ENCODE data around the gene NCAPD2. TPM values are rescaled to one million over a fixed set of nuclear protein-coding genes. Genes with fewer than 3 reads are reported as not detected.

NCAPD2 gene
- total RNA-seq, 2 experiments from 2014 or later, result 195 to 196 TPM

- intact Hi-C loops (cut with micrococcal nuclease), result no loop called here
- no peaks in the 10 kb centered on the region for H3K9me3 Mint-ChIP-seq
- no peak for DNase-seq
- peak overlapping the region; percentile 50 for H3K27ac Mint-ChIP-seq
- ChIA-PET POLR2A (interaction anchor here (0.6 to 1.4 kb wide), 7 partner anchors 8 to 27 kb away, joined by 3 to 6 read pairs (median 3); no protein-coding TSS in a partner anchor), CTCF (interaction anchor here (0.7 to 3.0 kb wide), 20 partner anchors 8 to 203 kb away, joined by 3 to 11 read pairs (median 4); partner anchors contain the start of gene PTMS)
- H3K4me3 Mint-ChIP-seq, result no peak overlapping the region
- peaks cover 49% of the 10 kb centered on the region for H3K4me1 Mint-ChIP-seq (ENCODE audit: low read depth)
- H3K36me3 Mint-ChIP-seq (ENCODE audit: low read depth), result peaks cover 67% of the 10 kb centered on the region
- no peaks in the 10 kb centered on the region for H3K27me3 Mint-ChIP-seq
- ATAC-seq, result no peak
- TF ChIP-seq CTCF (IDR thresholded peaks at IDR 0.05), result no peak
Measured at GRCh38 chr12:6562881-6563280, 69.0 kb downstream of the NCAPD2 start.

- ATAC-seq, result peak; percentile 33
- peak; percentile 85 for DNase-seq
- H3K36me3 Mint-ChIP-seq (ENCODE audit: low read depth), result peaks cover 72% of the 10 kb centered on the region
- H3K9me3 Mint-ChIP-seq, result no peaks in the 10 kb centered on the region
- peak overlapping the region; percentile 4 for H3K27ac Mint-ChIP-seq
- intact Hi-C loops (cut with micrococcal nuclease), result no loop called here
- peaks cover 47% of the 10 kb centered on the region for H3K4me1 Mint-ChIP-seq (ENCODE audit: low read depth)
- ChIA-PET POLR2A (interaction anchor here (0.9 to 1.4 kb wide), 6 partner anchors 9 to 28 kb away, joined by 3 to 6 read pairs (median 4); no protein-coding TSS in a partner anchor), CTCF (interaction anchor here (0.7 to 3.0 kb wide), 25 partner anchors 9 to 202 kb away, joined by 3 to 11 read pairs (median 4); partner anchors contain the start of gene PTMS)
- H3K27me3 Mint-ChIP-seq, result no peaks in the 10 kb centered on the region
- TF ChIP-seq CTCF (IDR thresholded peaks at IDR 0.05), result peak; percentile 76
- H3K4me3 Mint-ChIP-seq, result no peak overlapping the region
Measured at GRCh38 chr12:6563448-6564050, 69.6 kb downstream of the NCAPD2 start.

- intact Hi-C loops (cut with micrococcal nuclease), result no loop called here
- no peaks in the 10 kb centered on the region for H3K27me3 Mint-ChIP-seq
- ATAC-seq (no peak), DNase-seq (no peak)
- H3K36me3 Mint-ChIP-seq (ENCODE audit: low read depth), result peaks cover 67% of the 10 kb centered on the region
- POLR2A ChIA-PET, result interaction anchor here (1.0 to 4.6 kb wide), 5 partner anchors 11 to 281 kb away, joined by 3 to 38 read pairs (median 17); partner anchors contain the start of genes CHD4, GAPDH and IFFO1
- no peak for TF ChIP-seq CTCF (IDR thresholded peaks at IDR 0.05)
- H3K4me3 Mint-ChIP-seq, result peak overlapping the region; percentile 99
- no peaks in the 10 kb centered on the region for H3K9me3 Mint-ChIP-seq
- peaks cover 55% of the 10 kb centered on the region for H3K4me1 Mint-ChIP-seq (ENCODE audit: low read depth)
- CTCF ChIA-PET, result interaction anchor here (1.4 to 2.5 kb wide), 2 partner anchors 9 to 117 kb away, joined by 4 to 10 read pairs; no protein-coding TSS in a partner anchor
- peak overlapping the region; percentile 98 for H3K27ac Mint-ChIP-seq
Measured at GRCh38 chr12:6567112-6567670, 73.3 kb downstream of the NCAPD2 start.

GRCh38 chr12:6569312-6569711 is 75.4 kb downstream of the NCAPD2 start:
- H3K36me3 Mint-ChIP-seq (ENCODE audit: low read depth), result peaks cover 61% of the 10 kb centered on the region
- CTCF ChIA-PET, result interaction anchor here (1.5 kb wide), 1 partner anchor 33 kb away, joined by 5 read pairs; no protein-coding TSS in a partner anchor
- H3K27me3 Mint-ChIP-seq, result no peaks in the 10 kb centered on the region
- TF ChIP-seq CTCF (IDR thresholded peaks at IDR 0.05), result no peak
- DNase-seq (no peak), ATAC-seq (no peak)
- no peaks in the 10 kb centered on the region for H3K9me3 Mint-ChIP-seq
- H3K4me3 Mint-ChIP-seq, result peak overlapping the region; percentile 99
- H3K4me1 Mint-ChIP-seq (ENCODE audit: low read depth), result peaks cover 43% of the 10 kb centered on the region
- POLR2A ChIA-PET, result interaction anchor here (1.3 to 4.6 kb wide), 3 partner anchors 13 to 37 kb away, joined by 4 to 38 read pairs (median 11); partner anchors contain the start of genes CHD4 and IFFO1
- intact Hi-C loops (cut with micrococcal nuclease), result no loop called here
- H3K27ac Mint-ChIP-seq, result no peak overlapping the region

Data from activated CD8-positive, alpha-beta T cell treated with anti-CD3 and anti-CD28 coated beads for 36 hours (primary cell).